ENCODE data around the gene TGDS. TPM values are rescaled to one million over a fixed set of nuclear protein-coding genes. Genes with fewer than 3 reads are reported as not detected.

Gene TGDS
- total RNA-seq, 1 experiment from 2014 or later, result 9.0 TPM

DNA sequence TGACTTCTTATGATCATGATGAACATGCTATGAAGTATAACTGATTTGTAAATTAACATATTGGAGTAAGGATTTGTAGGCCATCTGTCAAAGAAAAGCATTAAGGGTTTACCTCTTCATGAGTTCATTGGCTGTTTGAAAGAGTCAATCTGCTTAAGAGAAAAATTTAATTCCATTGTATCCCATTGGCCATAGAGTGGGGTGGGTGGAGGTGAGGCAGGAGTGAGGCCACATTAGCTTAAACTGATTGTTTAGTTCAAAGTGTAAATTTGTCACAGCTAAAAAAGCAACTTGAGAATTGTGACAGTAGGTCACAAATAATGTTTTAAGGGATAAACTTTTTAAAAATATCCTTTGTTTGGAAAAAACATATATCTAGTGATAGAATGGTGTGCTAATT is 17.1 kb upstream of the TGDS start:
- BruUV-seq (replicated peaks), result no TSS peak
- no peaks in the 10 kb centered on the region for H3K27me3 ChIP-seq (ENCODE audit: low read length)
- no peak overlapping the region for H2AFZ ChIP-seq (ENCODE audit: low read length)
- intact Hi-C loops (cut with micrococcal nuclease), result no loop called here
- H3K9me3 ChIP-seq (ENCODE audit: low read length), result no peaks in the 10 kb centered on the region
- H3F3A ChIP-seq (ENCODE audit: low read length, unreplicated experiment), result no peaks in the 10 kb centered on the region
- DNase-seq (no peak), ATAC-seq (no peak)
- H3K79me2 ChIP-seq (ENCODE audit: low read length), result no peaks in the 10 kb centered on the region
- H3K9me2 ChIP-seq (replicated peaks; ENCODE audit: low read length), result no peaks in the 10 kb centered on the region
- ChIA-PET POLR2A (ENCODE audit: unreplicated experiment) (no interaction called here), CTCF (interaction anchor here (0.5 kb wide), 1 partner anchor 25 kb away, joined by 3 read pairs; no protein-coding TSS in a partner anchor)
- H3K36me3 ChIP-seq (ENCODE audit: low read depth, low read length), result peaks cover 3% of the 10 kb centered on the region
- TF ChIP-seq EZH2 (IDR thresholded peaks at IDR 0.05; ENCODE audit: low read length, unreplicated experiment) (no peak), EZH2phosphoT487 (IDR thresholded peaks at IDR 0.05; ENCODE audit: borderline replicate concordance, low read length) (no peak), CTCF (conservative IDR thresholded peaks at IDR 0.05; ENCODE audit: low read depth, low read length) (no peak)
- no peaks in the 10 kb centered on the region for H4K20me1 ChIP-seq (ENCODE audit: low read length)
- H3K4me2 ChIP-seq (ENCODE audit: low read length), result no peak overlapping the region
- H3K27ac ChIP-seq (ENCODE audit: low read length), result no peak overlapping the region
- no peak overlapping the region for H3K9ac ChIP-seq (ENCODE audit: low read length)
- H3K4me3 ChIP-seq (ENCODE audit: low read length), result no peak overlapping the region
- peaks cover 2% of the 10 kb centered on the region; the same call in 1 of the 2 replicates for H3K4me1 ChIP-seq (ENCODE audit: insufficient read depth, low read length)

DNA sequence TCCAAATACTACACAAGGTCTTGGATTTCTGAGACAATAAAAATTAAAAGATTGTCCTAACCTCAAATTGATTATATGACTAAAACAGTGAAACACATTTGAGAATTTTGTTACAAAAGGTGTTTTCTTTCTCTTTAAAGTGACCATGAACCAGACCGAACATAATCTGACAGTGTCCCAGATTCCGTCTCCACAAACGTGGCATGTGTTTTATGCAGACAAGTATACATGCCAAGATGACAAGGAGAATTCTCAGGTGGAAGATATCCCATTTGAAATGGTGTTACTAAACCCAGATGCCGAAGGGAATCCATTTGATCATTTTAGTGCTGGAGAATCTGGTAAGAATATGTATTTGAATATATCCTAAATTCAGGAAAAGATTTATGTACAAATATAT is 16.1 kb upstream of the TGDS start:
- H3K9me2 ChIP-seq (replicated peaks; ENCODE audit: low read length), result no peaks in the 10 kb centered on the region
- intact Hi-C loops (cut with micrococcal nuclease), result no loop called here
- ATAC-seq, result no peak
- no peak overlapping the region for H3K4me3 ChIP-seq (ENCODE audit: low read length)
- no peaks in the 10 kb centered on the region for H3F3A ChIP-seq (ENCODE audit: low read length, unreplicated experiment)
- H3K36me3 ChIP-seq (ENCODE audit: low read depth, low read length), result peaks cover 3% of the 10 kb centered on the region; the same call in 1 of the 2 replicates
- no peak overlapping the region for H2AFZ ChIP-seq (ENCODE audit: low read length)
- no peak for DNase-seq
- no peaks in the 10 kb centered on the region for H3K27me3 ChIP-seq (ENCODE audit: low read length)
- ChIA-PET CTCF (no interaction called here), POLR2A (ENCODE audit: unreplicated experiment) (no interaction called here)
- H3K27ac ChIP-seq (ENCODE audit: low read length), result no peak overlapping the region
- H4K20me1 ChIP-seq (ENCODE audit: low read length), result no peaks in the 10 kb centered on the region
- no peak overlapping the region for H3K4me2 ChIP-seq (ENCODE audit: low read length)
- BruUV-seq (replicated peaks), result no TSS peak
- H3K9ac ChIP-seq (ENCODE audit: low read length), result no peak overlapping the region
- H3K4me1 ChIP-seq (ENCODE audit: insufficient read depth, low read length), result peaks cover 8% of the 10 kb centered on the region
- H3K79me2 ChIP-seq (ENCODE audit: low read length), result no peaks in the 10 kb centered on the region
- TF ChIP-seq EZH2 (IDR thresholded peaks at IDR 0.05; ENCODE audit: low read length, unreplicated experiment) (no peak), EZH2phosphoT487 (IDR thresholded peaks at IDR 0.05; ENCODE audit: borderline replicate concordance, low read length) (no peak), CTCF (conservative IDR thresholded peaks at IDR 0.05; ENCODE audit: low read depth, low read length) (no peak)
- no peaks in the 10 kb centered on the region for H3K9me3 ChIP-seq (ENCODE audit: low read length)

DNA sequence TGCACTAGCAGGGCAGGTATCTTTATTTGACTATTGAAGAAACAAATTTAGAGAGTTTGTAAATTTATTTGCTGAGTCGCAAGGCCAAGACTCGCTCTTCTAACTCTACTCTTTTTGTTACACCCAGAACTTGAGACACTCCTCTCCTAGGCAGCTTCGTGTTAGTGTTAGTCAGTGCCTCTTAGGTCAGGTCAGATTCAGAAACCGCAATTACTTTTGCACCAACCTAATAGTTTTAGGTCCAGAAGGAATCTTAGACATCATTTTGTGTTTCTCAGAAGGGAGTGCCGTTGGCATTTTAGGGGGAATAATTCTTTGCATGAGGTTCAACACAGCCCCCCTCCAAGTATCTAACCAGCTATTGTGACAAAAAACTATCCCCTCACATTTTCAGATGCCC is 14.5 kb upstream of the TGDS start:
- Histone ChIP-seq H3K4me2 (ENCODE audit: low read length) (no peak overlapping the region), H3K4me3 (ENCODE audit: low read length) (no peak overlapping the region), H3K36me3 (ENCODE audit: low read depth, low read length) (peaks cover 10% of the 10 kb centered on the region), H3K79me2 (ENCODE audit: low read length) (0 out of 2 replicates have a peak, but pooled peaks cover 5% of the 10 kb centered on the region), H3F3A (ENCODE audit: low read length, unreplicated experiment) (no peaks in the 10 kb centered on the region), H3K27me3 (ENCODE audit: low read length) (no peaks in the 10 kb centered on the region), H3K9me3 (ENCODE audit: low read length) (no peaks in the 10 kb centered on the region), H3K9ac (ENCODE audit: low read length) (no peak overlapping the region), H3K4me1 (ENCODE audit: insufficient read depth, low read length) (peaks cover 8% of the 10 kb centered on the region), H2AFZ (ENCODE audit: low read length) (no peak overlapping the region), H3K9me2 (replicated peaks; ENCODE audit: low read length) (no peaks in the 10 kb centered on the region), H3K27ac (ENCODE audit: low read length) (no peak overlapping the region), H4K20me1 (ENCODE audit: low read length) (no peaks in the 10 kb centered on the region)
- TF ChIP-seq EZH2phosphoT487 (IDR thresholded peaks at IDR 0.05; ENCODE audit: borderline replicate concordance, low read length), result no peak
- no peak for TF ChIP-seq CTCF (conservative IDR thresholded peaks at IDR 0.05; ENCODE audit: low read depth, low read length)
- no peak for TF ChIP-seq EZH2 (IDR thresholded peaks at IDR 0.05; ENCODE audit: low read length, unreplicated experiment)
- CTCF ChIA-PET, result no interaction called here
- intact Hi-C loops (cut with micrococcal nuclease), result no loop called here
- ATAC-seq, result no peak
- no TSS peak for BruUV-seq (replicated peaks)
- DNase-seq, result no peak
- POLR2A ChIA-PET (ENCODE audit: unreplicated experiment), result no interaction called here

Data from PC-3 (cell line).